A549 treated with DMSO at 1 μM for 4 hours (cell line): ENCODE data around the gene CIDEB. TPM values are rescaled to one million over a fixed set of nuclear protein-coding genes. Genes with fewer than 3 reads are reported as not detected.

Experiments
- total RNA-seq: library from RNA; stranded (reverse); fragments of 200-300 nt; extraction: Qiagen RNA extraction; gene quantifications from 5 replicates; pipeline ENCODE4 v1.2.3, GENCODE V29; 2022; ENCODE audit warnings: low read depth

The CIDEB gene
- 0.14 to 0.70 TPM (median 0.29 TPM) in 5 replicates for total RNA-seq

GRCh38 chr14:24307575-24308341, at the start of gene CIDEB:
Gene CIDEB, minus strand, starts transcription at chr14:24307977. Its CDS starts 119 bp downstream, at chr14:24307858.

GRCh38 chr14:24339284-24340151, 31.7 kb upstream of the CIDEB start, which contains the start of gene RIPK3:
Gene RIPK3, minus strand, starts transcription at chr14:24339991. Its CDS starts 165 bp downstream, at chr14:24339826.

GRCh38 chr14:24334431-24335291, 26.9 kb upstream of the CIDEB start, which contains the start of gene ADCY4:
Gene ADCY4, minus strand, starts transcription at chr14:24335071. Its CDS starts 419 bp downstream, at chr14:24334652.

GRCh38 chr14:24310646-24311604, 3.1 kb upstream of the CIDEB start, which contains the start of gene LTB4R:
Gene LTB4R, plus strand, starts transcription at chr14:24311502. Its CDS starts 4,150 bp downstream, at chr14:24315652.

GRCh38 chr14:24309538-24310264, 1.9 kb upstream of the CIDEB start, which contains the start of gene LTB4R2:
Gene LTB4R2, plus strand, starts transcription at chr14:24310140. Its CDS starts 525 bp downstream, at chr14:24310665.

GRCh38 chr14:24299255-24300191, 8.3 kb downstream of the CIDEB start, which contains the start of the genes DHRS1 and NOP9:
Gene DHRS1, minus strand, starts transcription at chr14:24299780. Its CDS starts 674 bp downstream, at chr14:24299106.
Gene NOP9, plus strand, starts transcription at chr14:24299850. Its CDS starts 105 bp downstream, at chr14:24299955.

GRCh38 chr14:24271134-24271833, 36.5 kb downstream of the CIDEB start, which contains the start of gene RABGGTA:
Gene RABGGTA, minus strand, starts transcription at chr14:24271597. Its CDS starts 482 bp downstream, at chr14:24271115.

GRCh38 chr14:24262821-24263733, 44.7 kb downstream of the CIDEB start, which contains the start of gene TGM1:
Gene TGM1, minus strand, starts transcription at chr14:24263177. Its CDS starts 825 bp downstream, at chr14:24262352.

Other genes with a start within 250 kb of the CIDEB start
- gene CPNE6, start 236.4 kb downstream of the CIDEB start, total RNA-seq: not detected in 5 replicates
- 17.9 to 21.1 TPM (median 19.7 TPM) in 5 replicates for gene PCK2, start 213.7 kb downstream of the CIDEB start, total RNA-seq
- 21.0 to 25.3 TPM (median 21.5 TPM) in 5 replicates for gene DCAF11, start 193.2 kb downstream of the CIDEB start, total RNA-seq
- gene NRL, start 193.0 kb downstream of the CIDEB start, total RNA-seq: 0.58 to 1.0 TPM (median 0.99 TPM) in 5 replicates
- 0.15 to 0.28 TPM (median 0.24 TPM) in 3 of 5 replicates, not detected in the others for gene FITM1, start 177.3 kb downstream of the CIDEB start, total RNA-seq
- gene PSME1, start 171.8 kb downstream of the CIDEB start, total RNA-seq: 163 to 182 TPM (median 171 TPM) in 5 replicates
- 50.9 to 61.8 TPM (median 56.9 TPM) in 5 replicates for gene EMC9, start 166.4 kb downstream of the CIDEB start, total RNA-seq
- gene PSME2, start 161.4 kb downstream of the CIDEB start, total RNA-seq: 164 to 198 TPM (median 177 TPM) in 5 replicates
- gene RNF31, start 160.5 kb downstream of the CIDEB start, total RNA-seq: 25.6 to 33.1 TPM (median 29.9 TPM) in 5 replicates
- 14.6 to 21.4 TPM (median 16.7 TPM) in 5 replicates for gene IRF9, start 146.7 kb downstream of the CIDEB start, total RNA-seq
- gene REC8, start 135.9 kb downstream of the CIDEB start, total RNA-seq: 3.4 to 6.4 TPM (median 4.3 TPM) in 5 replicates
- gene IPO4, start 119.2 kb downstream of the CIDEB start, total RNA-seq: 79.6 to 102 TPM (median 88.2 TPM) in 5 replicates
- 65.1 to 72.9 TPM (median 67.8 TPM) in 5 replicates for gene TM9SF1, start 112.5 kb downstream of the CIDEB start, total RNA-seq
- gene TSSK4, start 102.3 kb downstream of the CIDEB start, total RNA-seq: 0.07 TPM in 1 of 5 replicates, not detected in the others
- gene CHMP4A, start 94.5 kb downstream of the CIDEB start, total RNA-seq: 79.6 to 96.4 TPM (median 82.0 TPM) in 5 replicates
- gene MDP1, start 91.9 kb downstream of the CIDEB start, total RNA-seq: 27.9 to 35.3 TPM (median 29.6 TPM) in 5 replicates
- gene NEDD8, start 75.6 kb downstream of the CIDEB start, total RNA-seq: 427 to 475 TPM (median 451 TPM) in 5 replicates
- gene GMPR2, start 75.0 kb downstream of the CIDEB start, total RNA-seq: 52.4 to 64.1 TPM (median 56.5 TPM) in 5 replicates
- gene TINF2, start 65.4 kb downstream of the CIDEB start, total RNA-seq: 32.6 to 41.9 TPM (median 37.8 TPM) in 5 replicates
- gene TGM1, start 44.8 kb downstream of the CIDEB start, total RNA-seq: 0.60 to 1.1 TPM (median 0.83 TPM) in 5 replicates
- 12.5 to 19.5 TPM (median 16.6 TPM) in 5 replicates for gene RABGGTA, start 36.4 kb downstream of the CIDEB start, total RNA-seq
- gene DHRS1, start 8.2 kb downstream of the CIDEB start, total RNA-seq: 10.9 to 13.5 TPM (median 11.8 TPM) in 5 replicates
- 15.6 to 19.7 TPM (median 18.9 TPM) in 5 replicates for gene NOP9, start 8.1 kb downstream of the CIDEB start, total RNA-seq
- gene LTB4R2, start 2.2 kb upstream of the CIDEB start, total RNA-seq: 2.4 to 5.7 TPM (median 4.7 TPM) in 5 replicates
- 3.4 to 8.6 TPM (median 5.6 TPM) in 5 replicates for gene LTB4R, start 3.5 kb upstream of the CIDEB start, total RNA-seq
- not detected in 5 replicates for gene ADCY4, start 27.1 kb upstream of the CIDEB start, total RNA-seq
- not detected in 5 replicates for gene RIPK3, start 32.0 kb upstream of the CIDEB start, total RNA-seq
- 0.10 to 0.38 TPM (median 0.20 TPM) in 4 of 5 replicates, not detected in the other for gene NFATC4, start 60.2 kb upstream of the CIDEB start, total RNA-seq
- 0.19 to 0.40 TPM (median 0.20 TPM) in 5 replicates for gene NYNRIN, start 91.0 kb upstream of the CIDEB start, total RNA-seq
- 1.3 to 1.9 TPM (median 1.5 TPM) in 5 replicates for gene CBLN3, start 121.7 kb upstream of the CIDEB start, total RNA-seq
- gene KHNYN, start 122.0 kb upstream of the CIDEB start, total RNA-seq: 26.3 to 30.9 TPM (median 29.6 TPM) in 5 replicates
- 42.5 to 52.7 TPM (median 46.6 TPM) in 5 replicates for gene SDR39U1, start 134.8 kb upstream of the CIDEB start, total RNA-seq
- not detected in 5 replicates for gene CMA1, start 200.3 kb upstream of the CIDEB start, total RNA-seq